Breast epithelium (tissue), 3 donors: ENCODE results near the gene MRPS24.

Source experiments
- POLR2A ChIP-seq: fragments of 450-650 bp; IDR thresholded peaks from one replicate; pipeline ENCODE4 v1.6.1; 2016; ENCODE audit warnings: antibody characterized with exemption, mild to moderate bottlenecking, moderate library complexity
- TF ChIP-seq, protein P1 (sequence below), 3 donors: fragments of 450-650 bp; IDR thresholded peaks; one replicate each; pipeline ENCODE4 v1.5.1; 2016 to 2017; ENCODE audit warnings: antibody characterized with exemption in 3 of 3, mild to moderate bottlenecking in 3 of 3, moderate library complexity in 3 of 3

DNA sequence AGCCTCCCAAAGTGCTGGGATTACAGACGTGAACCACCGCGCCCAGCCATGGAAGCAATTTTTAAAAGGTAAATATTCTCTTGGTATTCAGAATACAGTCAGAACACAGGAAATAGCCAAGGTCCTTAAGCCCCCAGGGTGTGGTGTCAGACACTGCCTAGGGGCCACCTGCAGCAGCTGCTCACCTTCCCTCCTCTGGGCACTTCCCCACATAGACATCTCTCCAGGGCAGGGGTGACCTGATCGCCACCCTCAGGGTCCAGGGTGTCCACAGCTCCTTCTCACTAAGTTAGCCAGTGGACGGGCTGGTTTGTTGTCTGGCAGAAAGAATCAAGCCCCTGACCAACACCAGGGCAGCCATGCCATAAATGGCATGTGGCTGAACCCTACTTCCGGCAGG, 21.2 kb upstream of the MRPS24 start:
- no peak for TF ChIP-seq POLR2A
- TF ChIP-seq, protein P1, sequence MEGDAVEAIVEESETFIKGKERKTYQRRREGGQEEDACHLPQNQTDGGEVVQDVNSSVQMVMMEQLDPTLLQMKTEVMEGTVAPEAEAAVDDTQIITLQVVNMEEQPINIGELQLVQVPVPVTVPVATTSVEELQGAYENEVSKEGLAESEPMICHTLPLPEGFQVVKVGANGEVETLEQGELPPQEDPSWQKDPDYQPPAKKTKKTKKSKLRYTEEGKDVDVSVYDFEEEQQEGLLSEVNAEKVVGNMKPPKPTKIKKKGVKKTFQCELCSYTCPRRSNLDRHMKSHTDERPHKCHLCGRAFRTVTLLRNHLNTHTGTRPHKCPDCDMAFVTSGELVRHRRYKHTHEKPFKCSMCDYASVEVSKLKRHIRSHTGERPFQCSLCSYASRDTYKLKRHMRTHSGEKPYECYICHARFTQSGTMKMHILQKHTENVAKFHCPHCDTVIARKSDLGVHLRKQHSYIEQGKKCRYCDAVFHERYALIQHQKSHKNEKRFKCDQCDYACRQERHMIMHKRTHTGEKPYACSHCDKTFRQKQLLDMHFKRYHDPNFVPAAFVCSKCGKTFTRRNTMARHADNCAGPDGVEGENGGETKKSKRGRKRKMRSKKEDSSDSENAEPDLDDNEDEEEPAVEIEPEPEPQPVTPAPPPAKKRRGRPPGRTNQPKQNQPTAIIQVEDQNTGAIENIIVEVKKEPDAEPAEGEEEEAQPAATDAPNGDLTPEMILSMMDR (IDR thresholded peaks at IDR 0.05): no peak
